Lower leg skin (tissue), 4 donors: Measurements from ENCODE around the gene MVP. TPM values are rescaled to one million over a fixed set of nuclear protein-coding genes. Genes with fewer than 3 reads are reported as not detected.

Experiments used
- DNase-seq, 2 donors: peaks; one replicate each; pipeline ENCODE4 v3.0.0-alpha.2; 2019; ENCODE audit warnings: low spot score in 2 of 2
- H3K4me3 ChIP-seq: fragments of 200-600 bp; sonication (generic); 2 replicates; pipeline ENCODE4 v1.5.1; 2017; ENCODE audit warnings: mild to moderate bottlenecking, low read depth; ENCODE audit not compliant: poor library complexity, severe bottlenecking
- POLR2A ChIP-seq, 2 donors: fragments of 450-650 bp; IDR thresholded peaks; one replicate each; pipeline ENCODE4 v1.6.1; 2016 to 2017; ENCODE audit warnings: antibody characterized with exemption in 2 of 2, mild to moderate bottlenecking in 1 of 2, moderate library complexity in 1 of 2
- WGBS, 2 donors: methylation state at CpG; one replicate each; pipeline ENCODE4 v1.1.5; 2018; 5-methylcytosine and 5-hydroxymethylcytosine counted together
- intact Hi-C: fragments of 100-400 bp; cut with DNase I; formaldehyde crosslinking; loops from one replicate; pipeline ENCODE4 v1.15.0; 2023; ENCODE audit warnings: low total_unique reads
- total RNA-seq, 4 donors: library from RNA; depleted of rRNA; stranded (reverse); fragments of >200 nt; gene quantifications; one replicate each; pipeline ENCODE4 v1.1.0, GENCODE V29; 2016
- TF ChIP-seq, protein P1 (sequence below), 3 donors: fragments of 450-650 bp; IDR thresholded peaks; one replicate each; pipeline ENCODE4 v1.5.1; 2016; ENCODE audit warnings: antibody characterized with exemption in 3 of 3, mild to moderate bottlenecking in 3 of 3, moderate library complexity in 2 of 3

MVP gene
- total RNA-seq, 4 donors from 2014 or later: 58.2 to 94.1 (median 70.4) TPM

DNA sequence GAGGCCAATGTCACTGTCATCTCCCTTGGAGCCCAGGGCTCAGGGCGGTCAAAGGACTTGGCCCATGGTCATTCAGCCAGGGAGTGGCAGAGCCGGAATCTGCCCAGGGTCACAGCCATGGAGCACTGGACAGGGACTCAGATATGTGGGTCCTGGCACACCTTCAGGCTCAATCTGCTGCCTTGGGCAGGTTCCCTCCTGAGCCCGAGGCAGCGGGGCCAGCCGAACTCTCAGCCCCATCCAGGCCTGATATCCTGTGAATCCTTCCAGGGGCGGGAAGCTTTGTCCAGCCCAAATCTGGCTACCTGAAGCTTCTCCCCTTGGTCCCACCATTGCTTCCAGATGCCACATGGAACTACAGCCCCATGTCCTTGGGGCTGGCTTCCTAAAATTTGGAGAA is 54.9 kb downstream of the MVP start:
- TF ChIP-seq, protein P1, sequence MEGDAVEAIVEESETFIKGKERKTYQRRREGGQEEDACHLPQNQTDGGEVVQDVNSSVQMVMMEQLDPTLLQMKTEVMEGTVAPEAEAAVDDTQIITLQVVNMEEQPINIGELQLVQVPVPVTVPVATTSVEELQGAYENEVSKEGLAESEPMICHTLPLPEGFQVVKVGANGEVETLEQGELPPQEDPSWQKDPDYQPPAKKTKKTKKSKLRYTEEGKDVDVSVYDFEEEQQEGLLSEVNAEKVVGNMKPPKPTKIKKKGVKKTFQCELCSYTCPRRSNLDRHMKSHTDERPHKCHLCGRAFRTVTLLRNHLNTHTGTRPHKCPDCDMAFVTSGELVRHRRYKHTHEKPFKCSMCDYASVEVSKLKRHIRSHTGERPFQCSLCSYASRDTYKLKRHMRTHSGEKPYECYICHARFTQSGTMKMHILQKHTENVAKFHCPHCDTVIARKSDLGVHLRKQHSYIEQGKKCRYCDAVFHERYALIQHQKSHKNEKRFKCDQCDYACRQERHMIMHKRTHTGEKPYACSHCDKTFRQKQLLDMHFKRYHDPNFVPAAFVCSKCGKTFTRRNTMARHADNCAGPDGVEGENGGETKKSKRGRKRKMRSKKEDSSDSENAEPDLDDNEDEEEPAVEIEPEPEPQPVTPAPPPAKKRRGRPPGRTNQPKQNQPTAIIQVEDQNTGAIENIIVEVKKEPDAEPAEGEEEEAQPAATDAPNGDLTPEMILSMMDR (IDR thresholded peaks at IDR 0.05): no peak
- no peak for TF ChIP-seq POLR2A (IDR thresholded peaks at IDR 0.05)
- WGBS, 2 donors: 91 to 97% methylated on average over 5 to 6 of the region's 6 CpGs
- H3K4me3 ChIP-seq: no peak overlapping the region
- DNase-seq: no peak
- intact Hi-C loops: no loop called here

DNA sequence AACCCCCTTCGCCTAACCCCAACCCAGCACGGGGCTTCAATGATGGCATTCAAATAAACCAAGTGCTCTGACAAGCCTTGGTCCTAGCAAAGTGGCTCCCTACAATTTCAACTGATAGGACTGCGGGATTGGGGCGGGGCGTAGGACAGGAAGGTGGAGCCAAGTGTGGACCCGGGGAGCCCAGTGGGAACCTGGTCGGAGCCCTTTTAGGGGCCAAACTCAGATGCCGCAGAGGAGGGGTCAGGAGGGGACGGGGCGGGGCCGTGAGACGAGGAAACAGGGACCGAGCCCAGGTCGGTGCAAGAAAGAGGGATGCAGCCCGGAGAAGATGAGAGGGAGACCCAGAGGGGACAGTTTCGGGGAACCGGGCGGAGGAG is 55.9 kb downstream of the MVP start:
- no peak for TF ChIP-seq POLR2A (IDR thresholded peaks at IDR 0.05)
- TF ChIP-seq, protein P1 (IDR thresholded peaks at IDR 0.05): no peak
- DNase-seq: no peak
- H3K4me3 ChIP-seq: no peak overlapping the region
- intact Hi-C loops: no loop called here
- 21 to 32% methylated on average over 18 of the region's 18 CpGs for WGBS, 2 donors

DNA sequence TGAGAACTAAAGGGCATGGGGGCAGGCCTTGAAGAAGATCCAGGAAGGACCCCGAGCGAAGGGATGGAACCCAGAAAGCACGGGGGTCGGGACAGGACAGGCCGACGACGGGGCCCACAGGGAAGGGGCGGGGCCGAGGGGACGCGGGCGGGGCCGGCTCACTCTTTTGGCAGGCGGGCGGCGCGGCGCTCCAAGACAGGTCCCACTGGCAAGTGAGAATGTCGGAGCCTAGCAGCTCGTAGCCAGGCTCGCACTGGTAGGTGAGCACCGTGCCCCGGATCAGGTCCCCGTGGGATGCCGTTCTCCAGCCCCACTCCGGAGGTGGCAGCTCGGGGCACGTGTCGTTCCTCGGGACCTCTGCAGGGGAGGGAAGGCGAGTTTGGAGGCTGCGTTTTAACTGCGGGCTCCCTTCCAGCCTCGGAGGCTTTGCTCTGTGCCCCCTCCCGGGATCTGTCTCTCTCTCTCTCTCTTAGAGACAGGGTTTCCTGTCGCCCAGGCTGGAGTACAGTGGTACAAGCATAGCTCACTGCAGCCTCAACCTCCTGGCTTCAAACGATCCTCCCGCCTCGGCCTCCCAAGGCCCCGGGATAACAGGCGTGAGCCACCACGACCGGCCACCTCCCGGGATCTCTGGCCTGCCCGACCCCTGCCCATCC is 56.5 kb downstream of the MVP start:
- WGBS, 2 donors: 6 to 15% methylated on average over 37 to 40 of the region's 45 CpGs
- H3K4me3 ChIP-seq: no peak overlapping the region
- intact Hi-C loops: no loop called here
- TF ChIP-seq POLR2A (IDR thresholded peaks at IDR 0.05): no peak
- TF ChIP-seq, protein P1 (IDR thresholded peaks at IDR 0.05): no peak
- DNase-seq: no peak

DNA sequence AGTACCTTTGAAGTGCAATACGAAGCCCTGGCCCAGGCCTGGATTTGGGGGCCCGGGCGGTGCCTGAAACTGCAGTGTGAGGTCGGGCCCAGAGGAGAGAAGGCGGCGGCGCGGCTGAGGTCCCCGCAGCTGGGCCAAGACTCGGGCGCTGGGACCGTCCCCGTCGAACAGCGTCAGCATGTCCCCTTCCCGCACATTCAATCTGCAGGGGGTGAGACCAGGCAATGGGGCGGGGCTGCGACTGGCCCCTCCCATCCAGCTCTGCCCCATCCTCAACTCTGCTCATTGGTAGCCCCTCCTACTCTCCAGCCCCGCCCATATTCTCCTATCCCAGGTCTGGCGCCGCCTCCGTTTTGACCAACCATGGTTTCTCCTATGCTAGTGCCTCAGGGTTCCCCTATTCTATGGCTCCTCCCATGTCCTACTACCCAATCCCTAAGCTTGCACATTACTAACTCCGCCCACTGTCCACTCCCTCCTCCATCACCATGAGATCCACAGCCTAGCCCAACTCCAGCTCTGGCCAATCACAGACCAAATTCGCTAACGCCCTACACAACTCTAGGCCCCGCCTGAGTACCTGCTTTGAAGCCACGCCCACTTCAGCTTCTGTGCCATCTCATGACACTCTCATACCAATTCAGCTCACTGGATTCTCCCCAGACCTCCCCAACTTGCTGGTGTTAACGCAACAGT is 57.2 kb downstream of the MVP start:
- TF ChIP-seq, protein P1 (IDR thresholded peaks at IDR 0.05): no peak
- TF ChIP-seq POLR2A (IDR thresholded peaks at IDR 0.05): no peak
- no peak overlapping the region for H3K4me3 ChIP-seq
- no peak for DNase-seq
- intact Hi-C loops: no loop called here
- WGBS, 2 donors: 18% methylated on average over 26 to 28 of the region's 28 CpGs

DNA sequence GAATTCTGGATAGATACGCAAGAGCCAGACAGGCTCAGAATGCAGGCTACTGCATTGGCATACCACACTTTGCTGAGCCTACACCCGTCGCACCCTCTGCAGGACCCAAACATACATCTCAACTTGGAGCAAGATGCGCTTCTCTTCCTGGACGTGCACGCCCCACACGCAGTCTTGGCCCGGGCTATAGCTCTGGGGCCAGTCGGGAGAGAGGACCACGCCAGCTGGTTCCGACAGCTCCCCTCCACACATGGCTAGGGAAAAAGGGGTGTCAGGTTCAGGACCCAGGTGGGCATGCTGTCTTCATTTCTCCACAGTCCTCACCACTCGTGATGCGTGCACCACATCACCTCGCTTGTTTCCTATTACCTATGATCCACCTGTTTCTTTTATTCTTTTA is 57.9 kb downstream of the MVP start:
- no peak for TF ChIP-seq POLR2A (IDR thresholded peaks at IDR 0.05)
- TF ChIP-seq, protein P1 (IDR thresholded peaks at IDR 0.05): no peak
- 91 to 93% methylated on average over 14 of the region's 14 CpGs for WGBS, 2 donors
- no peak overlapping the region for H3K4me3 ChIP-seq
- no peak for DNase-seq
- intact Hi-C loops: no loop called here
